Stimulated activated CD4-positive, alpha-beta T cell treated with anti-CD3 and anti-CD28 coated beads, Interleukin-4, amount 100 ng/mL, for 48 hours (primary cell): ENCODE results near the gene TSPYL1.
A peak's percentile ranks its signal among the peaks of the same experiment; 100 is the strongest.

ENCODE experiments used
- DNase-seq, 2 donors: peaks; one replicate each; pipeline ENCODE4 v3.0.0-alpha.2; 2020; ENCODE audit warnings: low read depth in 2 of 2

The TSPYL1 gene

DNA sequence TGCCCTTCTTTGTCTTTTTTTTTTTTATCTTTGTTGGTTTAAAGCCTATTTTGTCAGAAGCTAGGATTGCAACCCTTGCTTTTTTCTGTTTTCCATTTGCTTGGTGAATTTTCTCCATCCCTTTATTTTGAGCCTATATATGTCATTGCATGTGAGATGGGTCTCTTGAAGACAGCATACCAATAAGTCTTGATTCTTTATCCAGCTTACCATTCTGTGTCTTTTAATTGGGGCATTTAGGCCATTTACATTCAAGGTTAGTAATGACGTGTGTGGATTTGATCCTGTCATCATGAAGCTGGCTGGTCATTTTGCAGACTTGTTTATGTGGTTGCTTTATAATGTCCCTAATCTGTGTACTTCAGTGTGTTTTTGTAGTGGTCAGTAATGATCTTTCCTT is 16.4 kb downstream of the TSPYL1 start:
- no peak for DNase-seq

GRCh38 chr6:116258520-116258919 is 21.2 kb downstream of the TSPYL1 start:
- no peak for DNase-seq

DNA sequence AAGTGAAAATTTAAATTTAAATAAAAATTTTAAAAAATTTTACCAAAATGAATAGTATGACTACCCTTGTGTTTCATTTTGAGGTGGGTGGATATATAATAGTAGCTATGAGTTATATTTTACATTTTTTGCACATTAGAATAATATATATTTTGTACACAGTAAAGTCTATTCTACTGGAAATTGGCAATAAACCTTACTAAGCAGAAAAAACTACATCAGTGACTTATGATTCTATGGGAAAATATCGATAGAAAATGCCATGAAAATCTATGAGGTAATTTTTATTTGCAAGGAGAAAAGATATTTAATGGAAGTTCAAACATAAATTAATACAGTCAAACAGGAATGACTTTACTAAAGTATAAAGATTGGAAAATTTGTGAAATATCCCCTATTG is 23.0 kb downstream of the TSPYL1 start:
- no peak for DNase-seq

GRCh38 chr6:116255246-116255800 is 24.4 kb downstream of the TSPYL1 start:
- no peak for DNase-seq

DNA sequence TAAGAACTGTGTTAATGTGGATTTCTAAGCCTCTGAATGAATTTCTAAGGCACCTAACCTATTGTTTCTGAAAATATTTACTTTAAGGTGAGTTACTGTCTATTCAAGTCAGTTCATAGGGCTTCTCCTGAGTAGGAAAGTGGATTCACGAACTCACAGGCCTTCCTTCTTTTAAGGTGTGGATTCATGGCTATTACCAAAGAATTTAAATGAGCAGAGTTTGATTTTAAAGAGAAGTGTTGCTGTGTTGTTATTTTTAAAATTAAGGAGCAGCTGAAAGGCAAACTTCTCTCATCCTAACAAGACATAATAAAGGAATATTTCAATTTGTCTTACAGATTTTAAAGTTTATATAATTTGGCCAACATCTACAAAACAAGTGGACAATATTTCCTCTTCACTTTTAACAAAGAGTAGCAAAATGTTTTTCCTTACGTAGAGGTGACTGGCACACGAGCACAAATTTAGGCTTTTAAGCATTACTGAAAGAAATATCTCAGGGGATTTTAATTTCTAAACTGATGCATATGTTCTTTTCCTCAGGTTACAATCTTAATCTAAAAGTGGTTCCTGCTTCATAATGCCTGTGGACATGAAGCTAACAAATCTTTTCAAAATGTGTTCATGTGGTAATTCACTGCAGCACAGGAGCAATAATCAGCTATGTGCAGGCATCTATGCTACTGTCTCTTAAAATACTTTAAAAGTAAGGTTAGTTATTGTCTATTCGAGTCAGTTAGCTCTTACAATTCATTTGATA is 25.3 kb downstream of the TSPYL1 start:
- no peak for DNase-seq

- DNase-seq = peak; percentile 83
Measured at GRCh38 chr6:116253505-116254296, 26.0 kb downstream of the TSPYL1 start, which contains the start of gene TSPYL4. Gene TSPYL4 (minus strand): TSS chr6:116254075. CDS start chr6:116254008, 67 bp downstream.

GRCh38 chr6:116253188-116253504 is 26.6 kb downstream of the TSPYL1 start:
- no peak for DNase-seq

GRCh38 chr6:116251568-116252384 is 28.0 kb downstream of the TSPYL1 start:
- DNase-seq = no peak

- DNase-seq = no peak
Measured at GRCh38 chr6:116248577-116248976, 31.2 kb downstream of the TSPYL1 start.

GRCh38 chr6:116247285-116247684 is 32.4 kb downstream of the TSPYL1 start:
- DNase-seq = no peak

GRCh38 chr6:116246089-116246488 is 33.6 kb downstream of the TSPYL1 start:
- no peak for DNase-seq

DNA sequence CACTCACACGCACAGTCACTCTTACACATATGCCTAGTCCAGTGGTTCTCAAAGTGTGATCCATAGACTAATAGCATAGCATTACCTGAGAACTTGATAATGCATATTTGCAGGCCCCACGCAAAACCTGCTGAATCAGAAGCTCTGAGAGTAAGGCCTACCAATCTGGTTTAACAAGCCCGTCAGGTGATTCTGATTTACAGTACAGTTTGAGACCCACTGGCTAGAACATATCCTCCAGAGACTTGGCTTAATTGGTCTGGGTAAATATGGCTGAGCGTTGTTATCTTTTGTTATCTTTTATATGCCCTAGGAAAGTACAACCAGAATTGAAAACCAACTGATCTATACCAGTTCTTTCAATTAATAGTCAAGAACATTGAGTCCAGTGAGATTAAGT is 35.4 kb downstream of the TSPYL1 start:
- no peak for DNase-seq

DNA sequence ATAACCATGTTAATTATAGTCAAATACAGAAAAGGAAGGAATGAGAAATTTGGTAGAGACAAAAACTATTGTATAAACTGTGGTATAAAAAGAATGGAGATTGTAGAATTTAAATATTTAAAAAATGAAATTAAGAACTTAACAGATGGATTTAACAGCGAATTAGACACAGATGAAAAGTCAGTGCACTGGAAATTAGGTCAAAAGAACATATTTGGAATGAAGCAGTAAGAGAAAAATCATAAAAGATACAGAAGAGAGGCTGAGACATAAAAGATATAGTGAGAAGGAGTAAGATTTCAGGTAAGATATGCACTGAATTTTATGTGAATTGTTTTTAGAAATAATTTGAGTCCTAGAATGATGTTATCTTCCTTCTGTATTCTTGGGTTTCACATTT is 39.9 kb downstream of the TSPYL1 start:
- DNase-seq = no peak

GRCh38 chr6:116239256-116239655 is 40.5 kb downstream of the TSPYL1 start:
- DNase-seq = no peak

- no peak for DNase-seq
Measured at GRCh38 chr6:116238083-116238482, 41.6 kb downstream of the TSPYL1 start.

- DNase-seq = no peak
Measured at GRCh38 chr6:116234689-116235088, 45.0 kb downstream of the TSPYL1 start.

DNA sequence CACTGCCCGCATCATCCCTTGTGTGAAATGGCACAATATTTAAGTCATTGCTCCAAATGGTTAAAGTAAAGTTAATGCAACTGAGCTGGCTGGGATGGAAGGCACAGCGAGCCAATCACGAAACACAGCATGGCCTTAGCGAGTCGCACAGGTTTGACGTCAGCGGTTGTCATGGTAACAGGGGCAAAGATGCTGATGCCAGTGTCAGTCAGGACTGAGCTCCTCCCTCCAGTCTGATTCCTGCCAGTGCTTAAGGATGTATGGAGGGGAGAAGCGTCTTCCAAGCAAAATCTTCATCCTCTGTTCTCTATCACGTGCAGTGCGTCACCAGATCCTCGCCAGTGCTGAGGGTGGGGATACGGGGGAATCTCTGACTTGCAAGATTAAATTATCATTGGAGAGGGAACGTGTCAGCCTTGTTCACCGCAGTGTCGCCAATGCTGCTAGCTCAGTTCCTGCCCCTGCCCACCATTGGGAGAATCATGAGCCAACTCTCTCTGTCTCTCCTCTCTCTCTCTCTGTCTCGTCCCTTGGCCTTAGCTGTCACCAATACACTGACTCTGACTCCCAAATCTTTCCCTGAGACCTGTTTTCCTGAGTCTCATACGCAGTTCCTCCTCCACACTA is 50.3 kb downstream of the TSPYL1 start:
- DNase-seq = peak in 1 of 2 donors; percentile 27
